Uterus (tissue), 4 donors: ENCODE results near the gene GPR78. TPM values are rescaled to one million over a fixed set of nuclear protein-coding genes. Genes with fewer than 3 reads are reported as not detected.
"Not testable (repeated sequence)": the region's sequence is repeated elsewhere in the genome, so short reads cannot be mapped to it uniquely, and the experiment has no call there.

Experiments
- DNase-seq, 2 donors: peaks; one replicate each; pipeline ENCODE4 v3.0.0-alpha.2; 2019 to 2020
- H3K27ac ChIP-seq, 2 donors: fragments of 200-600 bp; sonication (generic); 1 replicate in 1 of 2; 2 replicates in 1 of 2; pipeline ENCODE4 v1.5.1; 2016 to 2018
- H3K27me3 ChIP-seq, 2 donors: fragments of 200-600 bp; sonication (generic); one replicate each; pipeline ENCODE4 v1.5.1; 2018 to 2019; ENCODE audit warnings: control low read depth in 1 of 2
- H3K36me3 ChIP-seq, 2 donors: fragments of 200-600 bp; sonication (generic); one replicate each; pipeline ENCODE4 v1.5.1; 2019; ENCODE audit warnings: control low read depth in 1 of 2
- H3K4me1 ChIP-seq, 2 donors: fragments of 200-600 bp; sonication (generic); one replicate each; pipeline ENCODE4 v1.5.1; 2018 to 2019; ENCODE audit warnings: control low read depth in 1 of 2
- H3K4me3 ChIP-seq, 2 donors: fragments of 200-600 bp; sonication (generic); 1 replicate in 1 of 2; 2 replicates in 1 of 2; pipeline ENCODE4 v1.5.1; 2018 to 2019; ENCODE audit warnings: mild to moderate bottlenecking in 1 of 2
- H3K9me3 ChIP-seq, 2 donors: fragments of 200-600 bp; sonication (generic); one replicate each; pipeline ENCODE4 v1.5.1; 2019; ENCODE audit warnings: control low read depth in 1 of 2
- intact Hi-C: fragments of 100-400 bp; cut with DNase I; formaldehyde crosslinking; loops from one replicate; pipeline ENCODE4 v1.15.1; 2023; ENCODE audit warnings: low total_unique reads
- total RNA-seq, 4 donors: library from RNA; depleted of rRNA in 3 of 4; stranded (reverse); fragments of >200 nt in 3 of 4; gene quantifications; one replicate each; pipeline versions ENCODE4 v1.1.0 to v1.2.4, GENCODE V29; 2014 to 2023
- donor health status: DM: yes; HTN: yes; CAD: no.

Gene GPR78
- total RNA-seq, 4 donors from 2014 or later, result 0.43 to 2.1 TPM; not detected in 2

- intact Hi-C loops, H3K27ac ChIP-seq, H3K27me3 ChIP-seq, H3K36me3 ChIP-seq, DNase-seq, H3K4me3 ChIP-seq, H3K4me1 ChIP-seq, H3K9me3 ChIP-seq: not testable (repeated sequence)
These were observed 50.2 kb downstream of the GPR78 start for GRCh38 chr4:8630240-8630905.

- DNase-seq, H3K36me3 ChIP-seq: not testable (repeated sequence)
These were observed 51.7 kb downstream of the GPR78 start for GRCh38 chr4:8631896-8632295.

DNA sequence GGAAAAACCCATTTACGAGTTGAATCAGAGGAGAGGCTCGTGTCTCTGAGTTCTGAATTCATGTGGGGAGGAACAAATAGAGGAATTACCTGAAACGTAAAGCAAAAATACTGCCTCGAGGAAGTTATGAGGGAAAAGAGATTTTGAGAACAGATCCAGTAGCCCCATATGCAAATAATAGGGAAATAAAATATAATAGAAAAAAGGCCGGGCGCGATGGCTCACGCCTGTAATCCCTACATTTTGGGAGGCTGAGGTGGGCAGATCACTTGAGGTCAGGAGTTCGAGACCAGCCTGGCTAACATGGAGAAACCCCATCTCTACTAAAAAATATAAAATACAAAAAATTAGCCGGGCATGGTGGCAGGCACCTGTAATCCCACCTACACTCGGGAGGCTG, 54.6 kb downstream of the GPR78 start:
- H3K4me1 ChIP-seq, H3K27me3 ChIP-seq, DNase-seq, H3K27ac ChIP-seq, H3K9me3 ChIP-seq, intact Hi-C loops, H3K36me3 ChIP-seq, H3K4me3 ChIP-seq: not testable (repeated sequence)

More at GRCh38 chr4:8631896-8632295, 51.7 kb downstream of the GPR78 start:
- H3K9me3 ChIP-seq, intact Hi-C loops, H3K27me3 ChIP-seq, H3K4me1 ChIP-seq, H3K27ac ChIP-seq, H3K4me3 ChIP-seq: not testable (repeated sequence)

DNA sequence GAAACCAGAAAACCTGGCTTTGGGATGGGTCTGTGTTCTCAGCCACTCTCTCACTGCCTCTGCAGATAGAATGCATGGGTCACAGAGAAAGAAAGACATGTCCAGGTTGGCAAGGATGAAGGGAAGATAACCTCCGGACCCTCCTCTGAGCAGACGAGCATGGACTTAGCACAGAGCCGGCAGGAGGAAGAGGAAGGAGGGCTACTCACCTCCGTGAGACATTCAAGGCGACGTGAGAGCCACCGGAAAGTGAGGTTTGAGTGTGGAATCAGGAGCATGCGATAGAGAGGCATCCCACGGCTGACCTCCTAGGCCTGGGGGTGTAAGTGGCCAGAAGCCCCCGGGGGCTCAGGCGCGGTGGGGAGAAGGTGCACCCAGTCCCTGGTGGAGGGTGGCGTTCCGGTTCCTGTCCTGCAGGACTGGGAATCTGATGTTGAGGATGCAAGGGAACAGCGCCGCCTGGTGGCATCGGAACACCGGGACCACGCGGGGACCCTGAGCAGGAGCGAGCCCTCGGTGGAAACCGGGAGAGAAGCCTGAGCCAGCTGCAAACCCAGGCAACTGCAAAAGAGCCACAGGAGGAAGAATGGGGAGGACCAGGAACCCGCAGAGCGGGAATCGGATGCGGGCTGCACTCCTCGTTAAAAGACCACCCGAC, 55.8 kb downstream of the GPR78 start:
- H3K27me3 ChIP-seq, H3K27ac ChIP-seq, H3K4me3 ChIP-seq, H3K4me1 ChIP-seq, DNase-seq, intact Hi-C loops, H3K9me3 ChIP-seq, H3K36me3 ChIP-seq: not testable (repeated sequence)

Other genes with a start within 250 kb of the GPR78 start
- gene ACOX3, start 139.7 kb upstream of the GPR78 start, total RNA-seq, result 10 to 100 TPM; 17.9 to 31.1 (median 22.5) TPM
- 10 to 100 TPM in 3 of 4 donors, 1 to 10 TPM in 1; 3.3 to 38.8 (median 32.3) TPM for gene TRMT44, start 139.6 kb upstream of the GPR78 start, total RNA-seq
- 10 to 100 TPM in 1 of 4 donors, 1 to 10 TPM in 2, under 1 TPM in 1; 0.29 to 45.8 (median 5.4) TPM for gene CPZ, start 12.4 kb downstream of the GPR78 start, total RNA-seq